ENCODE data around the gene MINDY2.

DNA sequence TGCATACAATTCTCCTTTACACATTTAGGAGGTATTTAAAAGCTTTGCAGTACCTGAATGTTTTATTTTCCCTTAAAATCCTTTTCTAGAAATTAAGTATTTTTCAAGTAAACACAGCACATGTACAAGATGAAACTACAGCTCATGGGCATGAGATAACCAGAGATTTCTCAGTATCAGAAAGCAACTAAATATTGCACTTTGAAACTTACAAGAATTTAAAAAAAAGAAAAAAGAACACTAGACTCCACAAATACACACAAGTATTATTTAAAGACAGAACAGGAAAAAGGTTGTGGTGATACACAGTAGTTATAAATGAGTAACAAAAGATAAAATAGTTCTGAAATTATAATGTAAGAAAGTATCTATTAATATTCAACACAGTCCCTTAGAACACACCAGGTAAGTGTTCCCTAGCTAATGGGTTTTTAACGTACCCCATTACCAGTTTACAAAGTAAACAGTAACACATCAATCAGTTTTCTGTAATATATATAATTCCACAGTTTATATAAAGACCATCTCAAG is 127.1 kb downstream of the MINDY2 start:
- TF ChIP-seq, protein P1, sequence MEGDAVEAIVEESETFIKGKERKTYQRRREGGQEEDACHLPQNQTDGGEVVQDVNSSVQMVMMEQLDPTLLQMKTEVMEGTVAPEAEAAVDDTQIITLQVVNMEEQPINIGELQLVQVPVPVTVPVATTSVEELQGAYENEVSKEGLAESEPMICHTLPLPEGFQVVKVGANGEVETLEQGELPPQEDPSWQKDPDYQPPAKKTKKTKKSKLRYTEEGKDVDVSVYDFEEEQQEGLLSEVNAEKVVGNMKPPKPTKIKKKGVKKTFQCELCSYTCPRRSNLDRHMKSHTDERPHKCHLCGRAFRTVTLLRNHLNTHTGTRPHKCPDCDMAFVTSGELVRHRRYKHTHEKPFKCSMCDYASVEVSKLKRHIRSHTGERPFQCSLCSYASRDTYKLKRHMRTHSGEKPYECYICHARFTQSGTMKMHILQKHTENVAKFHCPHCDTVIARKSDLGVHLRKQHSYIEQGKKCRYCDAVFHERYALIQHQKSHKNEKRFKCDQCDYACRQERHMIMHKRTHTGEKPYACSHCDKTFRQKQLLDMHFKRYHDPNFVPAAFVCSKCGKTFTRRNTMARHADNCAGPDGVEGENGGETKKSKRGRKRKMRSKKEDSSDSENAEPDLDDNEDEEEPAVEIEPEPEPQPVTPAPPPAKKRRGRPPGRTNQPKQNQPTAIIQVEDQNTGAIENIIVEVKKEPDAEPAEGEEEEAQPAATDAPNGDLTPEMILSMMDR (IDR thresholded peaks at IDR 0.05; ENCODE audit: insufficient read depth, low read length, poor library complexity, severe bottlenecking), result no peak
- TF ChIP-seq EZH2phosphoT487 (conservative IDR thresholded peaks at IDR 0.05; ENCODE audit: low read length), result no peak
